ENCODE results near the gene DHCR24.
"Not testable (repeated sequence)": the region's sequence is repeated elsewhere in the genome, so short reads cannot be mapped to it uniquely, and the experiment has no call there.

The DHCR24 gene, protein sequence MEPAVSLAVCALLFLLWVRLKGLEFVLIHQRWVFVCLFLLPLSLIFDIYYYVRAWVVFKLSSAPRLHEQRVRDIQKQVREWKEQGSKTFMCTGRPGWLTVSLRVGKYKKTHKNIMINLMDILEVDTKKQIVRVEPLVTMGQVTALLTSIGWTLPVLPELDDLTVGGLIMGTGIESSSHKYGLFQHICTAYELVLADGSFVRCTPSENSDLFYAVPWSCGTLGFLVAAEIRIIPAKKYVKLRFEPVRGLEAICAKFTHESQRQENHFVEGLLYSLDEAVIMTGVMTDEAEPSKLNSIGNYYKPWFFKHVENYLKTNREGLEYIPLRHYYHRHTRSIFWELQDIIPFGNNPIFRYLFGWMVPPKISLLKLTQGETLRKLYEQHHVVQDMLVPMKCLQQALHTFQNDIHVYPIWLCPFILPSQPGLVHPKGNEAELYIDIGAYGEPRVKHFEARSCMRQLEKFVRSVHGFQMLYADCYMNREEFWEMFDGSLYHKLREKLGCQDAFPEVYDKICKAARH

DNA sequence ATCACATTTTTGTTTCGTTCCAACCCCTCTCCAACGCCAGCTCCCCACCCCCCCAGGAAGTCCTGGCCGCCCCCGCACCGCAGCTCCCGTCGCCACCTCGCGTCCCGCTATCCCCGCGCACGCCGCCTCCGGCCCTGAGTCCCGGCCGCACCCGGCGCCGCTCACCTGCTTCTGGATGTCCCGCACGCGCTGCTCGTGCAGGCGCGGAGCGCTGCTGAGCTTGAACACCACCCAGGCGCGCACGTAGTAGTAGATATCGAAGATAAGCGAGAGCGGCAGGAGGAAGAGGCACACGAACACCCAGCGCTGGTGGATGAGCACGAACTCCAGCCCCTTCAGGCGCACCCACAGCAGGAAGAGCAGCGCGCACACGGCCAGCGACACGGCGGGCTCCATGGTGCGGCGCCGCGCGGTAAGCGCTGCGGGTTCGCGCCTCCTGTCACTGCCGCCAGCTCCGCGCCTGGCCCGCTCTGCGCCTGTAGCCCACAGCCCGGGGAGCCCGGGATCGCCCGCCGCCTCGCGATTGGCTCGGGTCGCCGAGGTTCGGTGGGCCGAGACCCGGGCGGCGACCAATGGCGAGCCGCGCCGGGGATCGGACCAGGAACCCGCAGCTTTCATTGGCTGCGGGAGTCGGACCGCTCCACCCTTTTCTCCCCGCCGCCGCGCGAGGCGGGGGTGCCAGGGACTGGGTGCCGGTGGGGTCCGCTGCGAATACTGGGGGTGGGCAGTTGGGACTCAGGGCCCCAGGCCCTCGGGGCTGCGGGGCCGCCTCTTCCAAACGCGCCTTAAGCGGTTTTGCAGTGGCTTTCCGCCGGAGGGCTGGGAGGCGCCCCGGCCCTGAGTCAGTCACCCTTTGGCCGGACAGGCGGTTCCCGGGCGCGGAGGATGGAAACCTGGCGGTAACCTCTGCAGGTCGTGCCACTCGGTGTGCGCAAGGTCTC, at the start of gene DHCR24:
Gene DHCR24 (minus strand): TSS at position 472 of the 941 bp plus-strand sequence. CDS start 76 bp downstream, at position 396.
- H3K9me2 ChIP-seq (ENCODE audit: low read depth, low read length): no peaks in the 10 kb centered on the region
- peak within 1 kb of the TSS; percentile 64 for H3K27ac ChIP-seq (ENCODE audit: low read depth, low read length, poor library complexity, severe bottlenecking)
- peaks cover 37% of the 10 kb centered on the region for H3K36me3 ChIP-seq (ENCODE audit: insufficient read depth, low read length)
- no peaks in the 10 kb centered on the region for H3F3A ChIP-seq (ENCODE audit: insufficient read depth, low read length)
- peaks cover 48% of the 10 kb centered on the region for H3K79me2 ChIP-seq (ENCODE audit: insufficient read depth, low read length)
- H3K4me1 ChIP-seq (ENCODE audit: insufficient read depth, low read length, severe bottlenecking): peaks cover 36% of the 10 kb centered on the region
- no peaks in the 10 kb centered on the region for H3K9me3 ChIP-seq (ENCODE audit: low read length)
- no peak for TF ChIP-seq EZH2 (IDR thresholded peaks at IDR 0.05; ENCODE audit: borderline replicate concordance, low read length)
- TF ChIP-seq, protein P1, sequence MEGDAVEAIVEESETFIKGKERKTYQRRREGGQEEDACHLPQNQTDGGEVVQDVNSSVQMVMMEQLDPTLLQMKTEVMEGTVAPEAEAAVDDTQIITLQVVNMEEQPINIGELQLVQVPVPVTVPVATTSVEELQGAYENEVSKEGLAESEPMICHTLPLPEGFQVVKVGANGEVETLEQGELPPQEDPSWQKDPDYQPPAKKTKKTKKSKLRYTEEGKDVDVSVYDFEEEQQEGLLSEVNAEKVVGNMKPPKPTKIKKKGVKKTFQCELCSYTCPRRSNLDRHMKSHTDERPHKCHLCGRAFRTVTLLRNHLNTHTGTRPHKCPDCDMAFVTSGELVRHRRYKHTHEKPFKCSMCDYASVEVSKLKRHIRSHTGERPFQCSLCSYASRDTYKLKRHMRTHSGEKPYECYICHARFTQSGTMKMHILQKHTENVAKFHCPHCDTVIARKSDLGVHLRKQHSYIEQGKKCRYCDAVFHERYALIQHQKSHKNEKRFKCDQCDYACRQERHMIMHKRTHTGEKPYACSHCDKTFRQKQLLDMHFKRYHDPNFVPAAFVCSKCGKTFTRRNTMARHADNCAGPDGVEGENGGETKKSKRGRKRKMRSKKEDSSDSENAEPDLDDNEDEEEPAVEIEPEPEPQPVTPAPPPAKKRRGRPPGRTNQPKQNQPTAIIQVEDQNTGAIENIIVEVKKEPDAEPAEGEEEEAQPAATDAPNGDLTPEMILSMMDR (IDR thresholded peaks at IDR 0.05; ENCODE audit: low read length): no peak
- H3K27me3 ChIP-seq (ENCODE audit: insufficient read depth, low read length): no peaks in the 10 kb centered on the region
- H3K4me3 ChIP-seq (ENCODE audit: low read depth, low read length, poor library complexity, severe bottlenecking): peak within 1 kb of the TSS; percentile 77
- H3K9ac ChIP-seq (ENCODE audit: low read length): peak within 1 kb of the TSS; percentile 82
- H4K20me1 ChIP-seq (ENCODE audit: insufficient read depth, low read length): no peaks in the 10 kb centered on the region
- H3K4me2 ChIP-seq (ENCODE audit: low read length): peak within 1 kb of the TSS; percentile 90
- no peak within 1 kb of the TSS for H2AFZ ChIP-seq (ENCODE audit: low read length)

DNA sequence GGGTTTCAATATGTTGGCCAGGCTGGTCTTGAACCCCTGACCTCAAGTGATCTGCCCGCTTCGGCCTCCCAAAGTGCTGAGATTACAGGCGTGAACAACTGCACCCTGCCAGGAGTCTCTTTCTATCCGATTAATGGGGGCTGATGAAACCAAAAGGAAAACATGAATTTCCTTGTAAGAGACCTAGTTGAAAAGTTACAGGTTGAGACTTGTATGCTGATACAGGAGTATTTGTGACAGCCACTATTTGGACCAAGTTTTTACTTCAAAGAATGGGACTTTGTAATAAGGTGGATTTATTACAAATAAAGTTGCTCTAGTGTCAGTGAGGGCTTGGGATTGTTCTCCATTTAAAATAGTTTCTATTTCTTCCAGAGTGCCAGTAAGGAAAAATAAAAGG, 49.8 kb upstream of the DHCR24 start:
- H3K27me3 ChIP-seq (ENCODE audit: insufficient read depth, low read length): no peaks in the 10 kb centered on the region
- H3K79me2 ChIP-seq (ENCODE audit: insufficient read depth, low read length): no peaks in the 10 kb centered on the region
- no peaks in the 10 kb centered on the region for H3K9me3 ChIP-seq (ENCODE audit: low read length)
- TF ChIP-seq, protein P1 (IDR thresholded peaks at IDR 0.05; ENCODE audit: low read length): no peak
- TF ChIP-seq EZH2 (IDR thresholded peaks at IDR 0.05; ENCODE audit: borderline replicate concordance, low read length): no peak
- H3K27ac ChIP-seq (ENCODE audit: low read depth, low read length, poor library complexity, severe bottlenecking): no peak overlapping the region
- H3F3A ChIP-seq (ENCODE audit: insufficient read depth, low read length): no peaks in the 10 kb centered on the region
- H4K20me1 ChIP-seq (ENCODE audit: insufficient read depth, low read length): no peaks in the 10 kb centered on the region
- no peaks in the 10 kb centered on the region for H3K9me2 ChIP-seq (ENCODE audit: low read depth, low read length)
- no peak overlapping the region for H2AFZ ChIP-seq (ENCODE audit: low read length)
- no peak overlapping the region for H3K4me2 ChIP-seq (ENCODE audit: low read length)
- no peak overlapping the region for H3K4me3 ChIP-seq (ENCODE audit: low read depth, low read length, poor library complexity, severe bottlenecking)
- no peaks in the 10 kb centered on the region for H3K4me1 ChIP-seq (ENCODE audit: insufficient read depth, low read length, severe bottlenecking)
- H3K9ac ChIP-seq (ENCODE audit: low read length): no peak overlapping the region
- no peaks in the 10 kb centered on the region; the same call in 1 of the 2 replicates for H3K36me3 ChIP-seq (ENCODE audit: insufficient read depth, low read length)

DNA sequence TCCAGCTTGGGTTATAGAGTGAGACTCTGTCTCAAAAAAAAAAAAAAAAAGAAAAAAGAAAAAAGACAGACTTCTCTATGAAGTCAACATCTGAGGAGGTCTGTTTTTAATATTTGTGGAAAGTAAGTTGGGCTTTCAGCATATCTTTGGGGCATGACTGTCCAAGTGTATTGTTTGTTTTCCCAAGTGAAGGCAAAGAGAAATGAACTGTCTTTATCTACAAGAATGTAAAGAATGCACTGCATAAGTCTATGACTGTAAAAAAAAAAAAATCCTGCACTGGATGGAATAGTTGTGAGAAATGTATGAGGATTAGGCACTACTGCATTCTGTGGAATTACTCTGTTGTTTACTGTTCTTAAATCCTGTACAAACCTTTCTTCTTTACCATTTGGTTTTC, 47.9 kb upstream of the DHCR24 start:
- Histone ChIP-seq H3K4me3 (ENCODE audit: low read depth, low read length, poor library complexity, severe bottlenecking) (no peak overlapping the region), H3K4me2 (ENCODE audit: low read length) (no peak overlapping the region), H3K27ac (ENCODE audit: low read depth, low read length, poor library complexity, severe bottlenecking) (no peak overlapping the region), H3F3A (ENCODE audit: insufficient read depth, low read length) (no peaks in the 10 kb centered on the region), H4K20me1 (ENCODE audit: insufficient read depth, low read length) (no peaks in the 10 kb centered on the region), H3K27me3 (ENCODE audit: insufficient read depth, low read length) (no peaks in the 10 kb centered on the region), H3K9ac (ENCODE audit: low read length) (no peak overlapping the region), H2AFZ (ENCODE audit: low read length) (no peak overlapping the region), H3K36me3 (ENCODE audit: insufficient read depth, low read length) (no peaks in the 10 kb centered on the region; the same call in 1 of the 2 replicates), H3K79me2 (ENCODE audit: insufficient read depth, low read length) (no peaks in the 10 kb centered on the region), H3K9me3 (ENCODE audit: low read length) (no peaks in the 10 kb centered on the region), H3K9me2 (ENCODE audit: low read depth, low read length) (no peaks in the 10 kb centered on the region), H3K4me1 (ENCODE audit: insufficient read depth, low read length, severe bottlenecking) (no peaks in the 10 kb centered on the region)
- TF ChIP-seq, protein P1 (IDR thresholded peaks at IDR 0.05; ENCODE audit: low read length): no peak
- TF ChIP-seq EZH2 (IDR thresholded peaks at IDR 0.05; ENCODE audit: borderline replicate concordance, low read length): no peak

DNA sequence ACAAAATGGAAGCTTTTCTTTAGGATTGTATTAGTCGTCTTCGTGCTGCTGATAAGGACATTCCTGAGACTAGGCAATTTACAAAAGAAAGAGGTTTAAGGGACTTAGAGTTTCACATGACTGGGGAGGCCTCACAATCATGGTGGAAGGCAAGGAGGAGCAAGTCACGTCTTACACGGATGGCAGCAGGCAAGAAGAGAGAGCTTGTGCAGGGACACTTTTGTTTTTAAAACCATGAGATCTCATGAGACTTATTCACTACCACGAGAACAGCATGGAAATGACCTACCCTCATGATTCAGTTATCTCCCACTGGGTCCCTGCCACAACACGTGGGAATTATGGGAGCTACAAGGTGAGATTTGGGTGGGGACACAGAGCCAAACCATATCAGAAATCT, 47.1 kb upstream of the DHCR24 start:
- not testable (repeated sequence) for H3K4me2 ChIP-seq (ENCODE audit: low read length); H3K27me3 ChIP-seq (ENCODE audit: insufficient read depth, low read length); H3K27ac ChIP-seq (ENCODE audit: low read depth, low read length, poor library complexity, severe bottlenecking)

More for the DNA sequence above, 47.1 kb upstream of the DHCR24 start:
- not testable (repeated sequence) for H3K79me2 ChIP-seq (ENCODE audit: insufficient read depth, low read length); H3K9me3 ChIP-seq (ENCODE audit: low read length); H3K9ac ChIP-seq (ENCODE audit: low read length); H4K20me1 ChIP-seq (ENCODE audit: insufficient read depth, low read length); H2AFZ ChIP-seq (ENCODE audit: low read length); H3K36me3 ChIP-seq (ENCODE audit: insufficient read depth, low read length); H3K4me3 ChIP-seq (ENCODE audit: low read depth, low read length, poor library complexity, severe bottlenecking); H3K4me1 ChIP-seq (ENCODE audit: insufficient read depth, low read length, severe bottlenecking); H3F3A ChIP-seq (ENCODE audit: insufficient read depth, low read length); H3K9me2 ChIP-seq (ENCODE audit: low read depth, low read length)
